ENCODE results near the gene CBX3.
A peak's percentile ranks its signal among the peaks of the same experiment; 100 is the strongest.
"Not testable (repeated sequence)": the region's sequence is repeated elsewhere in the genome, so short reads cannot be mapped to it uniquely, and the experiment has no call there.

The CBX3 gene

GRCh38 chr7:26212921-26213718 lies 11.6 kb downstream of the CBX3 start:
- CTCF ChIA-PET, result interaction anchor here (1.3 to 1.8 kb wide), 3 partner anchors 9 to 157 kb away, joined by 3 to 4 read pairs (median 3); no protein-coding TSS in a partner anchor
- DNase-seq, result no peak
- peaks cover 14% of the 10 kb centered on the region for H3K4me1 Mint-ChIP-seq
- H3K27ac Mint-ChIP-seq, result no peak overlapping the region
- peaks cover 40% of the 10 kb centered on the region for H3K36me3 Mint-ChIP-seq
- H3K9me3 Mint-ChIP-seq, result no peaks in the 10 kb centered on the region
- no peak overlapping the region for H3K4me3 Mint-ChIP-seq
- H3K27me3 Mint-ChIP-seq, result no peaks in the 10 kb centered on the region

- Mint-ChIP-seq H3K27me3 (no peaks in the 10 kb centered on the region), H3K4me3 (no peak overlapping the region), H3K4me1 (peaks cover 14% of the 10 kb centered on the region), H3K9me3 (no peaks in the 10 kb centered on the region), H3K27ac (no peak overlapping the region), H3K36me3 (peaks cover 39% of the 10 kb centered on the region)
- DNase-seq, result no peak
- CTCF ChIA-PET, result interaction anchor here (1.3 to 1.8 kb wide), 3 partner anchors 9 to 156 kb away, joined by 3 to 4 read pairs (median 3); no protein-coding TSS in a partner anchor
Observed at GRCh38 chr7:26213807-26214515, 12.4 kb downstream of the CBX3 start.

- no peaks in the 10 kb centered on the region for H3K9me3 Mint-ChIP-seq
- H3K27ac Mint-ChIP-seq, result no peak overlapping the region
- H3K36me3 Mint-ChIP-seq, result peaks cover 24% of the 10 kb centered on the region
- H3K4me3 Mint-ChIP-seq, result no peak overlapping the region
- DNase-seq, result no peak
- H3K27me3 Mint-ChIP-seq, result no peaks in the 10 kb centered on the region
- peaks cover 5% of the 10 kb centered on the region for H3K4me1 Mint-ChIP-seq
- CTCF ChIA-PET, result no interaction called here
Observed at GRCh38 chr7:26216049-26216448, 14.5 kb downstream of the CBX3 start.

GRCh38 chr7:26224359-26224758 lies 22.8 kb downstream of the CBX3 start:
- DNase-seq, result no peak
- Mint-ChIP-seq H3K4me1 (no peaks in the 10 kb centered on the region), H3K4me3 (no peak overlapping the region), H3K27me3 (peaks cover 16% of the 10 kb centered on the region), H3K9me3 (no peaks in the 10 kb centered on the region), H3K27ac (no peak overlapping the region), H3K36me3 (no peaks in the 10 kb centered on the region)
- CTCF ChIA-PET, result no interaction called here

- H3K27me3 Mint-ChIP-seq, result peaks cover 23% of the 10 kb centered on the region
- H3K9me3 Mint-ChIP-seq, result no peaks in the 10 kb centered on the region
- CTCF ChIA-PET, result interaction anchor here (1.4 kb wide), 1 partner anchor 10 kb away, joined by 3 read pairs; no protein-coding TSS in a partner anchor
- H3K27ac Mint-ChIP-seq, result no peak overlapping the region
- no peak for DNase-seq
- no peaks in the 10 kb centered on the region for H3K36me3 Mint-ChIP-seq
- no peaks in the 10 kb centered on the region for H3K4me1 Mint-ChIP-seq
- no peak overlapping the region for H3K4me3 Mint-ChIP-seq
Observed at GRCh38 chr7:26227987-26228386, 26.4 kb downstream of the CBX3 start.

- Mint-ChIP-seq H3K36me3 (no peaks in the 10 kb centered on the region), H3K4me1 (no peaks in the 10 kb centered on the region), H3K27me3 (peaks cover 23% of the 10 kb centered on the region), H3K9me3 (no peaks in the 10 kb centered on the region), H3K27ac (no peak overlapping the region), H3K4me3 (no peak overlapping the region)
- no peak for DNase-seq
- CTCF ChIA-PET, result interaction anchor here (0.8 kb wide), 1 partner anchor 340 kb away, joined by 4 read pairs; no protein-coding TSS in a partner anchor
Observed at GRCh38 chr7:26233902-26234511, 32.5 kb downstream of the CBX3 start.

GRCh38 chr7:26237035-26237807 lies 35.7 kb downstream of the CBX3 start:
- CTCF ChIA-PET, result no interaction called here
- Mint-ChIP-seq H3K27me3 (peaks cover 24% of the 10 kb centered on the region), H3K4me3 (no peak overlapping the region)

GRCh38 chr7:26238032-26238431 lies 36.5 kb downstream of the CBX3 start:
- H3K4me3 Mint-ChIP-seq, result no peak overlapping the region
- H3K9me3 Mint-ChIP-seq, result no peaks in the 10 kb centered on the region
- H3K36me3 Mint-ChIP-seq, result no peaks in the 10 kb centered on the region
- no peaks in the 10 kb centered on the region for H3K4me1 Mint-ChIP-seq
- DNase-seq, result no peak
- H3K27me3 Mint-ChIP-seq, result peaks cover 24% of the 10 kb centered on the region
- no peak overlapping the region for H3K27ac Mint-ChIP-seq
- CTCF ChIA-PET, result no interaction called here

More at GRCh38 chr7:26237035-26237807, 35.7 kb downstream of the CBX3 start:
- Mint-ChIP-seq H3K36me3 (no peaks in the 10 kb centered on the region), H3K4me1 (no peaks in the 10 kb centered on the region), H3K27ac (no peak overlapping the region), H3K9me3 (no peaks in the 10 kb centered on the region)
- DNase-seq, result no peak

- DNase-seq, result no peak
- Mint-ChIP-seq H3K27ac (no peak overlapping the region), H3K4me1 (peaks cover 3% of the 10 kb centered on the region), H3K9me3 (no peaks in the 10 kb centered on the region), H3K4me3 (no peak overlapping the region), H3K27me3 (peaks cover 9% of the 10 kb centered on the region), H3K36me3 (no peaks in the 10 kb centered on the region)
- CTCF ChIA-PET, result no interaction called here
Observed at GRCh38 chr7:26245150-26245549, 43.6 kb downstream of the CBX3 start.

GRCh38 chr7:26250239-26250638 lies 48.7 kb downstream of the CBX3 start:
- Mint-ChIP-seq H3K4me1 (peaks cover 5% of the 10 kb centered on the region), H3K36me3 (no peaks in the 10 kb centered on the region), H3K9me3 (no peaks in the 10 kb centered on the region), H3K27ac (peak overlapping the region; percentile 34), H3K27me3 (peaks cover 8% of the 10 kb centered on the region), H3K4me3 (no peak overlapping the region)
- CTCF ChIA-PET, result no interaction called here
- DNase-seq, result no peak

- H3K27ac Mint-ChIP-seq, H3K9me3 Mint-ChIP-seq, H3K4me1 Mint-ChIP-seq, H3K27me3 Mint-ChIP-seq, H3K4me3 Mint-ChIP-seq, CTCF ChIA-PET, DNase-seq, H3K36me3 Mint-ChIP-seq: not testable (repeated sequence)
Observed at GRCh38 chr7:26261866-26262265, 60.3 kb downstream of the CBX3 start.

Data from activated naive CD4-positive, alpha-beta T cell treated with anti-CD3 and anti-CD28 coated beads, Interleukin-2, amount 10 ng/mL, durations not matched to agents 7 days and 5 days (primary cell).